GM12801 (cell line): ENCODE results near the gene DAZAP1.

ENCODE experiments used
- TF ChIP-seq, protein P1 (sequence below): IDR thresholded peaks from one replicate; pipeline ENCODE4 v1.5.1; 2011; ENCODE audit warnings: control low read depth; ENCODE audit not compliant: insufficient read length; ENCODE audit errors: extremely low read depth

The DAZAP1 gene

DNA sequence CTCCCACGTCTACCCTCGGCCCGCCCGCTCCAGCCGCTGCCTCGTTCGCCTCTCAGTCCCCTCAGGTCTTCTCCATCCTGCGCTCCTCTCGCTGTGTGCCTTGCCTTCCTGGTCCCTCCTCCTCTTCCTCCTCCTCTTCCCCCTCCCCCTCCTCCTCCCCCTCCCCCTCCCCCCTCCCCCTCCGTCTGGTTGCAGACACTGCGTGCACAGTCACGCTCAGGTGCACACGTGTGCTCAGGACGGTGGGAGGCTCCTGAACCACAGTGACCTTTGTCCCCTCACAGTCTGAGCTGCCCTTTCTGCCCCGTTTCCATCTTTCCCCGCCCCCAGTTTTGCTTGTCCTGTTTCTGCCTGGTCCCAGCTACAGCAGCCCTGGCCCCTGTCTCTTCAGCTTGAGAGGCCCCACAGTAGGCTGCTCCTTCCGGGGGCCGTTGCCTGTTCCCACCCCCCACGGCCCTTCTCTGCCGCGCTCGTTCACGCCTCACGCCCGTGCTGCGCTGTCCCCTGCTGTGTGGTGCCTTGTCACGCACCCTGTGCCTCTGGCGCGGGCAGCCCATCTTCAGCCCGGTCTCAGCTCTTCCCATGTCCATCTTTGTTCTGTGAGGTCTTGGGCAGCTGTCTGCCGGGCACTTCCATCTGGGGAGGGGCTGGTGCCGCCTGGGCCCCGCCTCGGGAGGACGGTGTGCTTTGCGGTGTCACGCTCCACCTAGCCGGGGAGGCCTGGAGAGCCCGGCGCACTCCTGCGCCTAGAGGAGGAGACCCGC, 17.0 kb downstream of the DAZAP1 start:
- TF ChIP-seq, protein P1, sequence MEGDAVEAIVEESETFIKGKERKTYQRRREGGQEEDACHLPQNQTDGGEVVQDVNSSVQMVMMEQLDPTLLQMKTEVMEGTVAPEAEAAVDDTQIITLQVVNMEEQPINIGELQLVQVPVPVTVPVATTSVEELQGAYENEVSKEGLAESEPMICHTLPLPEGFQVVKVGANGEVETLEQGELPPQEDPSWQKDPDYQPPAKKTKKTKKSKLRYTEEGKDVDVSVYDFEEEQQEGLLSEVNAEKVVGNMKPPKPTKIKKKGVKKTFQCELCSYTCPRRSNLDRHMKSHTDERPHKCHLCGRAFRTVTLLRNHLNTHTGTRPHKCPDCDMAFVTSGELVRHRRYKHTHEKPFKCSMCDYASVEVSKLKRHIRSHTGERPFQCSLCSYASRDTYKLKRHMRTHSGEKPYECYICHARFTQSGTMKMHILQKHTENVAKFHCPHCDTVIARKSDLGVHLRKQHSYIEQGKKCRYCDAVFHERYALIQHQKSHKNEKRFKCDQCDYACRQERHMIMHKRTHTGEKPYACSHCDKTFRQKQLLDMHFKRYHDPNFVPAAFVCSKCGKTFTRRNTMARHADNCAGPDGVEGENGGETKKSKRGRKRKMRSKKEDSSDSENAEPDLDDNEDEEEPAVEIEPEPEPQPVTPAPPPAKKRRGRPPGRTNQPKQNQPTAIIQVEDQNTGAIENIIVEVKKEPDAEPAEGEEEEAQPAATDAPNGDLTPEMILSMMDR = no peak

GRCh38 chr19:1425102-1425837, 17.9 kb downstream of the DAZAP1 start:
- TF ChIP-seq, protein P1 = no peak

DNA sequence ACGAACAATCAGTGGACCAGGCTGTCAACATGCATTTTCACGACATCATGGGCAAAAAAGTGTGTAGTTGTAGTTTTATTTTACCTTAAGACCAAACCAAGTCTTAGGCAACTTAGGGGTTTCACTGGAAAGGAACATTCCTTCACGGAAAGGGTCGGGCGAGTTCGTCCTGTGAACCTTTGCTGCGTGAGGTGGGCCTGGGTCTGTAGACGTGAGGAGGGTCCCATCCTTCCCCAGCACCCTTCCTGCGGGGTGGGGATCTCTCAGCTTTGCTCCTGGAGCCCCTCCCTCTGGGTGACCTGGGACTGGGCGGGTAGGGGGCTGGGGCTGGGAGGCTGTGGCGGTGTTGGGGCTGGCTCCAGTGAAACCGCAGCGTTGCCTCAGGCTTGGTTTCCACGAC, 18.5 kb downstream of the DAZAP1 start:
- TF ChIP-seq, protein P1 = no peak

- TF ChIP-seq, protein P1 = no peak
These were observed 19.4 kb downstream of the DAZAP1 start for GRCh38 chr19:1426736-1427135.

GRCh38 chr19:1427221-1427920, 20.0 kb downstream of the DAZAP1 start:
- TF ChIP-seq, protein P1 = no peak

DNA sequence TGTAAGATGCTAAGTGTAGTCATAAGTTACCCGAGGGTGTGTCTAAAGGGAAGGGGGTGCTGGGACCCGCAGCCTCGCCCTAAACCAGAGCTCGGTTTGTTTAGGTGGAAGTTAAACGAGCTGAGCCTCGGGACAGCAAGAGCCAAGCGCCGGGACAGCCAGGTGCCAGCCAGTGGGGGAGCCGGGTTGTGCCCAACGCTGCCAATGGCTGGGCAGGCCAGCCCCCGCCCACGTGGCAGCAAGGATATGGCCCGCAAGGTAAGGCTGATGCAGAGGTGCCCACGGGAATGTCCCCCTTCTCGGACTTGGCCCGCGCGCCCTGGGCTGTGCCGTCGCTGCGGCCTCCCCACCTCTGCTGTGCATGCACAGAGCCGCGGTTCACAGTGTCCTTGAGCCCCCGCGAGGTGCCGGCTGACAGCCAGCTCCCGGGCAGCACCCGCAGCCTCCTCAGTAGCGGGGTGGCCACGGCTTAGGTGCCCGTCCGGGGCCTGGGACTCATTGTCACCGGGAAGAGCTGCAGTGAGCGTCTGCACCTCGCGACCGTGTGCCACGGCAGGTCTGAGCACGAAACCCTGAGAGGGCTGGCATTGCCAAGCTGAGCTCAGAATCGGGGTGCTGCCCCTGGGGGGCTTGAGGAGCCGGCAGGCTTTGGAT, 21.5 kb downstream of the DAZAP1 start:
- TF ChIP-seq, protein P1 = no peak

- TF ChIP-seq, protein P1 = no peak
These were observed 22.4 kb downstream of the DAZAP1 start for GRCh38 chr19:1429750-1430149.
